Jurkat, Clone E6-1 (cell line): Measurements from ENCODE around the gene ST6GALNAC6.
A peak's percentile ranks its signal among the peaks of the same experiment; 100 is the strongest.
"Not testable (repeated sequence)": the region's sequence is repeated elsewhere in the genome, so short reads cannot be mapped to it uniquely, and the experiment has no call there.

Experiments
- DNase-seq: peaks from one replicate; pipeline ENCODE4 v3.0.0-alpha.2; 2011; ENCODE audit warnings: low read depth, low spot score
- H3K4me3 ChIP-seq: 2 replicates; pipeline ENCODE4 v1.5.1; 2011; ENCODE audit warnings: mild to moderate bottlenecking, low read length, control low read depth, moderate library complexity

Gene ST6GALNAC6

DNA sequence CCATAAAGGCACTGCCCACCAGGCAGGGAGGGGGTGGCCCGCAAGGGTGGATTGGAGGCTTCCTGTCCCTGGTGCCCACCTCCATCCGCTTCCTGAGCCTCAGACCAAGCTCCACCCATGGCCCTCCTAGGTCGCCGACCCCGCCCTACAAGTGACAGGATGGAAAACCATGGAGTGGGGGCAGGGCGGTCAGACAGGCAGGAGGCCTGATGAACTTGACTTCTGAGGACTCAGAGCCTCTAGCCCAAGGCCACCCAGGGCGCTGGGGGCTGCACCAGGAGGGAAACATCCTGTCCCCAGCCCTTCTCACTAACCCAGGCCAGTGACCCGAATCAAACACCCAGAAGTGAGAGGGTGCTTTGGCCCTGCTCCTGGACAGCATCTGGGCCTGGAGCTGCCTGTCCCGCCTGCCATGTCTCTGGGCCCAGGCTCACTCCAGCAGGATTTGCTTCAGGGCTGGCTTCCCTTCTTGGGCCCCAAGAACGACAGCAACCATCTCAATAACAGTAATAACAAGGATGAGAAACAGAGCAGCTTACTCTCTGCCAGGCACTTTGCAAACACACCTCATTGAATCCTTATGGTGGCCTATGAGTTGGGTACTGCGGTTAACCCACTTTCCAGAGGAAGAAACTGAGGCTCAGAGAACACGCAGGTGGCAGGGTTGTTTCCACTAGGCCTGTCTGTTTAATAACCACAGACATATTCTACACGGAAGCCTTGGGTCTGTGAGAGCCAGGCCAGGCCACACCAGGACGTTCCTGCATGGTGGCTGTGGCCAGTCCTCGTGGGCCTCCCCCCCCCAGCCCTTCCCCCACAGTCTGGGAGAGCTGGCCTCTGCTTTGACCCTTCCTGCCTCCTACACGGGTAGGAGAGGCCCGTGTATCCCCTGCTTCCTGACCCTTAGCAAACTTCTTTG lies 4.4 kb upstream of the ST6GALNAC6 start:
- peak; percentile 78 for DNase-seq
- H3K4me3 ChIP-seq, result no peak overlapping the region

DNA sequence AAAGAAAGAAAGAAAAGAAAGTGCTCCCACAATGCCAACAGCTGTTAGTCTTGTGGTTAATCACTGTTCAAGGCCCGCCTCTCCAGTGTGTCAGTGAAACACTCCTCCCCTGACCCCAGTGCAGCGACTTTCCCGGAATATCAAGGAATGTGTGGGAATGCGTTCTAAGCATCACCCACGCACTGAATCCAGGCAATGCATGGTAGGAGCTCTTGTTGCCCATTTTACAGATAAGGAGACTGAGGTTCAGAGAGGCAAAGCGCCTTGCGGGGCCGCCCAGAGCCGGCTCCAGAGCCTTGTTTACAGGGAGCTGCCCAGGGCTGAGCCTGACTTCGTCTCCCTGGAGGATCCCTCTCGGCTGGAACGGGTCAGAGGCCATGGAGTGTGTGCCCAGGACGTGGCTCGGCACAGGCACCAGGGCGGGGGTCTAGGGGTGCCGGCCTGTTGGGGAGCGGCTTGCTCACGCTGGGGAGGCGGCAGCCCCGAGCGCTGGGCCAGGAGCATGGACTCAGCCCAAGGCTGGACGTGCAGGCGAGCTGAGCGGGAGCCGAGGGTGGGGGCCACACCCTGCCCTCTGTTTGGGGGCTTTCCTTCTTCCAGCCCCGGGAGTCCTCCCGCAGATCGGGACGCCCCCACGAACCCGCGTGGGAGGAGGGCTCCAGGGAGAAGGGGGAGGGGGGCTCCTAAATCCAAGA lies 823 bp downstream of the ST6GALNAC6 start:
- peak overlapping the region; percentile 75 for H3K4me3 ChIP-seq
- DNase-seq, result no peak

DNA sequence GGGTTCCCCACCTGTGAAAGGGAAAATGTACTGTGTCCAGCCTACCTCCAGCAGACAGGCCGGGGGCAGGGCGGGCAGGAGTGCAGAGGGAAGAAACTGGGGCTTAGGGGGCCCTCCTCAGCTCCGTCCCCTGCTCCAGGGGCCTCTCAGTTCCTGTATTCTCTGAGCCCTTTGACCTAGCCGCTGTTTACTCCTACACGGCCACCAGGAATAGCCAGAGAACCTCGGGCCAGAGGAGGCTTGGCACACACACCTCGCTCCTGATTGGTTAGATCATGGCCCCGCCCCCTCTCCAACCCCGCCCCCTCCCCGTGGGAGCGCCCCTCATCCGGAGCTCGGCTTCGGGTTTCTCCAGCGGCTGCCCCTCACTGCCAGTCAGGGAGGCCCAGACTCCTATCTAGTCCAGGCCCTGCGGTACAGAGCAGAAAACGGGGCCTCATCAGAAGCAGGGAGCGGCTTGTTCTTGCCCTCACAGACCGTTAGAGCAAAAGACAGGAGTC lies 2.2 kb downstream of the ST6GALNAC6 start:
- H3K4me3 ChIP-seq, result no peak overlapping the region
- DNase-seq, result no peak

DNA sequence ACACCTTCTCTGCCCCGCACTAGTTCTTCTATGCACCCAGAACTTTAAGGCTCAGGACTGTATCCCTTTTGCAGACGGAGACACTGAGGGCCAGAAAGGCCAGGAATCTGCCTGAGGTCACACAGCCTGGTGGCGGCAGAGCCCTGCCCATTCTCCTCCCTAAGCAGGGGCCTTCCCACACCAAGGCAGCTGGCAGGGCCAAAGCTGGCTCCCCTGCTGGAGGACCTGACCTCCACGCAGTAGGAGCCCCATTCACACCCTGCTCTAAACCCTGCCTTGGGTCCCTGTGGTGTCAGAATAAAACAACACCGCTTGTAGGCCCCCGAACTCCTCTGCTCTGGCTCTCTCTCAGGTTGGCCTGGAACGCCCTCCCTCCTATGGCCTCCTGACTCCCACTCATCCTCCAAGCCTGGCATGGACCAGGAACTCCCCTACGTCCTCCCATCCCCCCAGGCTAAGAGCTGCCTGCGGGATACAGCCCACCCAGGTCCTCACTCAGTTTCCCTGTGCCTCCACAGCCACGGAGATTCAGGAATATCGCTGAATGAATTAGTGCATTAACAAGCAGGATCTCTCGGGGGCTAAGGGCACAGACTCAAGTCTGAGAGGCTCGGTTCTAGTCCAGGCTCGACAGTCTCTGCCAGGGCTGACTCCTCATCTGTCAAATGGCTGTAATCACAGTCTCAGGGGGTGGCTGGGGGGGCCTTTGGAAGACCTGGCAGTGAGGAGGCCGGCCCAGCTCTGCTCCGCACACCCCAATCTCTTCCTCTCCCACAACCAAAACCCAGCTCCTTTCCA lies 2.8 kb downstream of the ST6GALNAC6 start:
- H3K4me3 ChIP-seq, result no peak overlapping the region
- no peak for DNase-seq

DNA sequence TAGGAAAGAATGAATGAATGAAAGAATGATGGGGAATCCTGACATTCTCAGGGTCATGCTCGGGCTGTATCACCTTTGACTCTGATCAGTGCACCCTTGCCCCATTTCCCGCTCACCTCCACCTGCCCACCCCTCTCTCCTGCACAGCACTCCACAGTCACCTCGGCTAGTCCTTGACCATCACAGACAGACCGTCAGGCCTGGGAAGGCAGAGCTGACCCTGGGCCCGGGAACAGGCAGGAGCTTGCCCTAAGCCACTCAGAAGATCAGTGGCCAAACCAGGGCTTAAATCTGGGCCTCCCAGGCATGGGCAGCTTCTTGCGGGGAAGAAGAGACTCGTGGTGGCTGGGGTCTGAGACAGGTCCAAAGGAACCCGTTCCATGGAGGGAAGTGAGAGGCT lies 3.6 kb downstream of the ST6GALNAC6 start:
- no peak for DNase-seq

DNA sequence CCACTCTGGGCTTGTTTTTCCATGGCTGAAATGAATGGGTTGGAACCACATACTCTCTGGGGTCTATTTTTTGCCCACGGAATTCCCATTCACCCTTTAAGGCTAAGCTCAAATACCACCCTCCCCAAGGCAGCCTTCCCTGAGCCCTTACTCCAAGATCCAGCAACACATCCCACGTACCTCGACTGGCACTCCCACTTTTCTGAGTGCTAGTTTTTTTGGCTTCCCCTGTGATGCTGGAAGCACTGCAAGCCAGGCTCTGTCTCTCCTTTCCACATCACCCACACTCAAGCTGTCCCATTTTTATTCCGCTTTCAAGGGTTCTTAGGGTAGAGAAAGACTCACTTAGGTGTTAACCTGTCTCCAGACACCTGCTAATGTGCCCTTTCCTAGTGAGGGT lies 6.0 kb downstream of the ST6GALNAC6 start:
- no peak for DNase-seq
- no peak overlapping the region for H3K4me3 ChIP-seq

More for the DNA sequence above, 3.6 kb downstream of the ST6GALNAC6 start:
- H3K4me3 ChIP-seq, result no peak overlapping the region

DNA sequence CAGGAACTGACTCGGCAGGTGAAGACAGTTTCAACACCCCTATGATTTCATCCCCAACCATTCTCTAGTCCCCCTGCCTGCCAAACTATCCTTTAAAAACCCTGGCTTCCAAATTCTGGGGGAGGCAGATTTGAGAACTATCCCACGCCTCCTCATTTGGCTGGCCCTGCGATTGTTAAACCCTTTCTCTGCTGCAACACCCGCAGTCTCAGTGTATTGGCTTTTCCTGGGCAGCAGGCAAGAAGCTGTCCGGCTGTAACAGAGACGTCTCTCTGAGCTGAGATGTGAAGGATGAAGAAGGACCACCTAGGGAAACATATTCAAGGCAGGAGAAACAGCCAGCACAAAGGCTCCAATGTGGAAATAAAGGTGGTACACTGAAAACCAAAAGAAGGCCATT lies 6.6 kb downstream of the ST6GALNAC6 start:
- H3K4me3 ChIP-seq, result no peak overlapping the region
- no peak for DNase-seq

DNA sequence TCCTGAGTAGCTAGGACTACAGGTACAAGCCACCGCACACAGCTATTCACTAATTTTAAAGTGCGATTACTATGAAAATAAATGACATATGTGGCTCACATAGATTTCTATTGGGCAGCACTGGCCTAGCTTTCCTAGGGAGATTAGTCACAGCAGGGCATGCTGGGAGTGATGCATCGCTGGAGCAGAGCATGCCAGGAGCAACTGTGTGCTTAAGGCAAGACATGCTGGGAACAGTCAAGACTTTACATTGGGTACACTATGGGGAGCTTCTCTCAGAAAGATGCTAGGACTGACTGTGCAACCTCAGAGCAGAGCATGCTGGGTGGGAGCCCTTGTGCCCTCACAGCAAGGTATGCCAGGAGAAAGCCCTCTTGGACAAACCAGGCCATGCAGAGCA lies 9.3 kb downstream of the ST6GALNAC6 start:
- H3K4me3 ChIP-seq, result no peak overlapping the region
- DNase-seq, result no peak

DNA sequence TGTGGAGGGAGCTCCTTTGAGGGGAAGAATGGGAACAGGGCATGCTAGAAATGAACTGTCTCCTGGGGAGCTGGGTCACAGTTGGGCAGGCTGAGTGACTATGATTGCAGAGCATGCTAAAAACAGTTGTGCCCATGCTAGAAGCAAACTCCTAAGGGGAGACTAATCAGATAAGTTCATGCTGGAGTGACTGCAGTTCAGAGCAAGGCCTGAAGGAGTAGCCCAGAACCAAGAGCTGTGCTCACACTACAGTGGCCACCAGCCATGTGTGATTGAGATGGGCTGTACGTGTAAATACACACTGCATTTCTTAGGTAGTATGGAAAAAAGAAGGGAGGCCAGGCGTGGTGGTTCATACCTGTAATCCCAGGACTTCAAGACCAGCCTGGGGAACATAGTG lies 11.6 kb downstream of the ST6GALNAC6 start:
- no peak overlapping the region for H3K4me3 ChIP-seq
- DNase-seq, result no peak

DNA sequence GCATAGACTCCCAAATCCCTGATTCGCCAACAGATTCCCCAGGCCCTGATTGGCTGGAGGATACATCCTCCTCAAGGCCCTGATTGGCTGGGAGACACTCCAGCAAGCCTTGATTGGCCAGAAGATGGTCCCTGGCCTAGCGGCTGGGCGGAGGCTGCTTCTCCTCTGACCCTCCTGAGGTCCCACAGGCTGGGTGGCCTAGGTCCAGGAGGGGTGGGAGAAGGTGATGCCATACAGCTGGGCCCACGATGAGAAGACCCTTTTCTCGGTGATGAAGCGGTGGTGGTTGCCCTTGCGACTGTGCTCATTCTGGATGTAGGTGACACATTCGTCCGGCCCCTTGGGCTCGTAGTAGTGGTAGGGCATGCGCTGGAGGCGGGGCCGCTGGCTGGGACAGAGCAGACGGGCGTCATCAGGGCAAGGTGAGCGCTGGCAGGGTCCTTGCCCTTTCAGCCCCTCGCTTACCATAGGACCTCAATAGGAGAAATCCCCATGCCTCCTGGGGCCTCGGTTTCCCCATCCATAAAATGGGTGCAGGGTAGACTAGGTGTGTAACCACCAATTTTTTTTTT lies 12.9 kb downstream of the ST6GALNAC6 start:
- DNase-seq, result no peak
- no peak overlapping the region for H3K4me3 ChIP-seq

DNA sequence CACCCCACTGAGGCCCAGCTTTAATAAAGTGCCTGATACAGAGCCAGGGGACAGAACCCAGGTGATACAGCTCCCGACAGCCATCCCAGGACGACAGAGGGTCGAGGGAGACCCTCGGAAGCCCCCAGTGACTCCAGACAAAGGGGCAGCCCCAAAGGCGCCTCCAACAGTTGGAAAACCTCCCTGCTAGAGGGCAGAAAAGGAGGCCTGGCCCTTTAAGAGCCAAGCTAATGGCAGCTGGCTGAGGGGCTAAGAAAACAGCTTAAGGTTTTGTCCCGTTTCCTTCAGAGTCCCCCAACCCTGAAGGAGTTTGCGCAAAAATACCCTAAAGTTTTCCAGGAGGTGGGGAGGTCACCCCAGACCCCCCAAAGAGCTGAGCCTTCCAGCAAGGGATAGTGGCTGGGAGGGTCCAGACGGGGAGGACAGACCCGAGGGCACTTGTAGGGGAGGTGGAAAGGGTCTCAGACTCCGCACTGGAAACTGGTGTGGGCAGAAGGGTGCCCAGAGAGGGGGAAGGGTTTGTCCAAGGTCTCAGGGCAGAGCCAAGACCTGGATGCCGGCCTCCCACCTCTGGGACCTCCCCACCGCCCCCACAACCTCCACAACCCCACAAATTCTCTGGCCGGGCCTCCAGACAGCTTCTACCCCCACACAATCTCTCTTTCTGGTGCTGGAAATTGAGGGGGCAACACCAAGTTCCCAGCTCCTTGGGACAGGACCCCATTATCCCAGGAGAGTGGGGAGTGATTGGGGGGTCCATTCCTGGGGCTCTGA lies 13.7 kb downstream of the ST6GALNAC6 start:
- DNase-seq, result no peak
- no peak overlapping the region for H3K4me3 ChIP-seq

DNA sequence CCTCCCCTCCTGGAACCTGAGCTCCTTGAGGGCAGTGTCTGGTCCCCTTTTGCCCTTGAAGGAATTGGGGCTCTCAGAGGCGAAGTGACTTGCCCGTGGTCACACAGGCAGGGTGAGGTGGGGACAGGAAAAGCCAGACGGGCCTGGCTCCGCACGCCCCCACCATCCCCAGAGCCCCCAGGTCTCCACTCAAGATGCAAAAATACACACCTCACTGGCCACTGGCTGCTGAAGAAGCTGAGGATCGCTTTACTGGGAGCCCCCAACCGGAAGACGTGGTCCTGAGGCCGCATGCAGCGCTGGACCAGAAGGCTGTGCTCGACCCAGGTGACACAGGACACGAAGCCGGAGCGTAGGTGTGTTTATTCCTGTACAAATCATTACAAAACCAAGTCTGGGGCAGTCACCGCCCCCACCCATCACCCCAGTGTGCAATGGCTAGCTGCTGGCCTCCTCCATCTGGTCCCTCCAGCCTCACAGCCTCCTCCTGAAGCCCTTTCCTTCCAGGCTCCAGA lies 14.4 kb downstream of the ST6GALNAC6 start:
- DNase-seq, result no peak
- H3K4me3 ChIP-seq, result no peak overlapping the region

DNA sequence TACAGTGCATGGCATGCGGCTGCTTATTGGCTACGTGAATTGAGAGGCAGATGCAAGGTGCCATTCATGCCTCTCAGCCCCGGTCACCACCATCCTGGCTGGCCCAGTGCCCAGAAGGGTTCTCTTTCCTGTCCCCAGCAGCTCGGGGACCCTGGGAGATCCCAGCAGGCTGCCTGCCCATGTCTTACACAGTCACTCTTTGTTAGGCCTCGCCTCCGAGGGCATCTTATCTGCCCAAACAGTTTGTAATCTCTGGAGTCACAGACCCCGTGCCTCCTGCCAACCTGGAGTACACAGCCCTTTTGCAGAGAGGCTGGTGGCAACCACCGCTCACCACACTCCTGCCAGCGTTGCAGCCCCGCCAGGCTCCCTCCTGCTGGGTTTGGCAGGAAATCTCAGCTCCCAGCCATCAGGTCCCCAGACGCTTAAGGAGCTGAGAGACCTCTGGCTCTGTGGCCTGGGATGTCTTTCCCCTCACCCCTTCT lies 14.9 kb downstream of the ST6GALNAC6 start:
- no peak for DNase-seq
- H3K4me3 ChIP-seq, result no peak overlapping the region

DNA sequence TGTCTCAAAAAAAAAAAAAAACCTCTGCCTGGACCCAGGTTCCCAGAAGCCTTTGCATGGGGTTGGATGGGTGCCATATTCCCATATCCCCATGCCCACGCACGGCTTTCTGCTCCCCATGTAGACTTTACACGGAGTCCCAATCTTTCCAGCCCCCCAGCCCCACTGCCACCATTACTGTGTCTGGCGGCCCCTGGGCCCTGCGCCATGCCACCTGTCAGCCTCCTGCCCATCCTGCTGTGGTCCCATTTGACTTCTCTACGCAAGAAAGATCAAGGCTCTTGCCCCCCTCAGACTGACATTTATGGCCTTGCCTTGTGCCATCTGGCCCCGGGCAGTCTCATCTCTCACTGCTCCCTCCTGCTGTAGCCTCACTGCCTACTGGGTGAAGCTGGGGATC lies 15.4 kb downstream of the ST6GALNAC6 start:
- no peak overlapping the region for H3K4me3 ChIP-seq
- DNase-seq, result no peak

DNA sequence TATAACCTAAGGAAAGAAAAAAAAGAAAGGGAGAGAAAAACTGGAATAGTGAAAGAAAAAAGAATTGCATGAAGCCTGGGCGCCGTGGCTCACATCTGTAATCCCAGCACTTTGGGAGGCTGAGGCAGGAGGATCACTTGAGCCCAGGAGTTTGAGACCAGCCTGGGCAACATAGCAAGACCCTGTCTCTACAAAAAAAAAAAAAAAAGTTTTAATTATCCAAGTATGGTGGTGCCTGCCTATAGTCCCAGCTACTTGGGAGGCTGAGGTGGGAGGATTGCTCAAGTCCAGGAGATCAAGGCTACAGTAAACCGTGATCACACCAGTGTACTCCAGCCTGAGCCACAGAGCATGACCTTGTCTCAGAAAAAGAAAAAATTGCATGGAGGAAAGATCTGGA lies 17.7 kb downstream of the ST6GALNAC6 start:
- not testable (repeated sequence) for DNase-seq, H3K4me3 ChIP-seq

DNA sequence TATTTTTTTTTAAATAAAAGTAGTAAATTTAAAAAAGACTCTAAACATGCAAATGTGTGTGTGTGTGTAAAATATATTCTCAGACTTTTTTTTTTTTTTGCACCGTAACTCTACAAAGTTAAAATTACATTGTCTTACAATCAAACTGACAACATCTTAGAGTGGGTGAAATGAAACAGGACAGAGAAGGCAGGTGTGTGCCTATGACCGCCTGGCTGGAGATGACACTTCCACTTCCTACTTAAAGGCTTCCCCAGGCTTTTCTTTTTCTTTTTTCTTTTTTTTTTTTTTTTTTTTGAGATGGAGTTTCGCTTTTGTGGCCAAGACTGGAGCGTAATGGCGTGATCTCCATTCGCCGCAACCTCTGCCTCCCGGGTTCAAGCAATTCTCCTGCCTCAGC lies 19.3 kb downstream of the ST6GALNAC6 start:
- H3K4me3 ChIP-seq, result no peak overlapping the region
- no peak for DNase-seq

DNA sequence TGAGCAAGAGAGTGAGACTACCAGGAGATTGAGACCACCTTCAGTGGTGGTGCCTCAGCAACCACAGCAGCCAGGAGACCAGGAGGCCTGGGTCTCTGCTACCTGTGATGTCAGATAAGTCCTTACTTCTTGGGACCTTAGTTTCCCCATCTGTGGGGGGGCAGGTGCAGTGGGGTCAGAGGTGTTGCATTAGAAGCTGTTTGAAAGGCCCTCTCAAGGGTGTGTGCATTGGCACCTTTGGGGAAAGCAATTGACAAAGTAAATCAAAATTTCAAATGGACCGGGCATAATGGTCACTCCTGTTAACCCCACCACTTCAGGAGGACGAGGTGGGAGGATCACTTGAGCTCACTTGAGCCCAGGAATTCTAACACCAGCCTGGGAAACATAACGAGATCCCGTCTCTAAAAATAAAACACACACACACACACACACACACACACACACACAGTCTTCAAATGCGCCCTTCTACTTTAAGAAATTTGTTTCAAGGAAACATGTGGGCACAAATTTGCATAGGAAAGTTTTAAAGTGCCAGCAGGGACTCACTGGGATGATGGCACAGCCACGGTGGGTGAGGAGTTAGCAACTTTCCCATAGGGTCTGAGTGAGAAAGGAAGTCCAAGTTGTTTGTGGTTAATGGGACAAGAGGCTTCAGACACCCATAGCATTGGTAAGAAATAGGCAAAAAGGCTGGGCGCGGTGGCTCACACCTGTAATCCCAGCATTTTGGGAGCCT lies 20.6 kb downstream of the ST6GALNAC6 start:
- DNase-seq, result no peak
- no peak overlapping the region for H3K4me3 ChIP-seq
